AG04450 (cell line): ENCODE results near the gene ENDOG. TPM values are rescaled to one million over a fixed set of nuclear protein-coding genes. Genes with fewer than 3 reads are reported as not detected.

Experiments
- CTCF ChIA-PET: fragments of 300-600, 350-600 bp; formaldehyde crosslinking; extraction: SDS; loops from one replicate; lab custom pipeline; 2022; ENCODE audit warnings: antibody characterized with exemption, inconsistent platforms; lab: Charles Lee
- POLR2A ChIA-PET: fragments of 350-600 bp; formaldehyde crosslinking; extraction: SDS; loops from one replicate; lab custom pipeline; 2021; ENCODE audit warnings: antibody characterized with exemption, inconsistent platforms; lab: Yijun Ruan, JAX
- DNase-seq: peaks from one replicate; pipeline ENCODE4 v3.0.0-alpha.2; 2011; ENCODE audit warnings: low read depth, low spot score
- H3K27ac ChIP-seq: one replicate; pipeline ENCODE4 v1.5.1; 2012; ENCODE audit warnings: low read depth, low read length, control low read depth
- H3K27me3 ChIP-seq: one replicate; pipeline ENCODE4 v1.6.0; 2012; ENCODE audit warnings: low read length; ENCODE audit not compliant: control insufficient read depth, insufficient read depth
- H3K4me3 ChIP-seq: 2 replicates; pipeline ENCODE4 v1.5.1; 2011; ENCODE audit warnings: mild to moderate bottlenecking, low read depth, low read length, control low read depth
- H3K9me3 ChIP-seq: 2 replicates; pipeline ENCODE4 v1.5.1; 2012; ENCODE audit warnings: low read length; ENCODE audit not compliant: control insufficient read depth, insufficient read depth
- CTCF ChIP-seq: IDR thresholded peaks from 2 replicates; pipeline ENCODE4 v1.5.1; 2011; ENCODE audit warnings: low read depth, low read length, control low read depth, inconsistent platforms
- polyA minus RNA-seq: library from RNA; depleted of rRNA, polyadenylated mRNA; stranded (reverse); fragments of >200 nt; gene quantifications from 2 replicates; pipeline ENCODE4 v1.2.3, GENCODE V29; 2011; rRNA and poly(A)+ RNA removed
- polyA plus RNA-seq: library from polyadenylated mRNA; depleted of rRNA; stranded (reverse); fragments of >200 nt; gene quantifications from 2 replicates; pipeline ENCODE4 v1.2.3, GENCODE V29; 2011; rRNA removed

The ENDOG gene
- 6.3 and 7.8 TPM in 2 replicates for polyA plus RNA-seq
- 4.9 and 6.5 TPM in 2 replicates for polyA minus RNA-seq

GRCh38 chr9:128818099-128818838 is at the start of gene ENDOG:
Gene ENDOG (plus strand): TSS chr9:128818500. CDS start chr9:128818685, 185 bp downstream.
- Histone ChIP-seq H3K27me3 (no peaks in the 10 kb centered on the region), H3K4me3 (peak within 1 kb of the TSS; percentile 80), H3K27ac (peak within 1 kb of the TSS; percentile 21), H3K9me3 (peaks cover 5% of the 10 kb centered on the region)
- peak; percentile 98 for TF ChIP-seq CTCF
- CTCF ChIA-PET, result interaction anchor here (0.6 to 3.1 kb wide), 57 partner anchors 9 to 803 kb away, joined by 3 to 52 read pairs (median 5); partner anchors contain the start of genes C9orf50, KYAT1, LRRC8A and PKN3
- POLR2A ChIA-PET, result interaction anchor here (0.6 to 1.4 kb wide), 8 partner anchors 9 to 335 kb away, joined by 3 to 17 read pairs (median 4); partner anchors contain the start of genes SPOUT1 and ZDHHC12
- peak; percentile 88 for DNase-seq

DNA sequence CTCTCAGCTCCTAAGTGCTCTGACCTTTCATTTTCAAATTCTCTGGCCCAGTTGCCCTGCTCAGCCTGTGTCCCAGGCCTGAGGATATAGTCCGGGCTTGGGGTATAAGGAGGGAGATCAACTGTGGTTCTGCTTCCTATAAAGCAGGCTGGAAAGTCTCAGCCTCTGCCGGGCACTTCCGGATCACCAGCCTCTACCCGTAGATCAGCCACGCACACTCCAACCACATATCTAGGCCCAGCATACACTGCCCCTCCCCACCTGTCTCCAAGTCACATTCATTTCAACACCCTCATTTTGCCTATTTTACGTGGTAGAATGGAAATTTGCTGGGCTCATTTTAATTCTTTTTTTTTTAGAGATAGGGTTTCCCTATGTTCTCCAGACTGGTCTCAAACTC is 49.7 kb upstream of the ENDOG start:
- no peak overlapping the region for H3K4me3 ChIP-seq
- ChIA-PET CTCF (no interaction called here), POLR2A (interaction anchor here (0.5 kb wide), 1 partner anchor 32 kb away, joined by 7 read pairs; no protein-coding TSS in a partner anchor)
- no peak overlapping the region for H3K27ac ChIP-seq
- DNase-seq, result no peak
- no peaks in the 10 kb centered on the region for H3K27me3 ChIP-seq
- TF ChIP-seq CTCF, result no peak
- H3K9me3 ChIP-seq, result no peaks in the 10 kb centered on the region; the same call in 1 of the 2 replicates

DNA sequence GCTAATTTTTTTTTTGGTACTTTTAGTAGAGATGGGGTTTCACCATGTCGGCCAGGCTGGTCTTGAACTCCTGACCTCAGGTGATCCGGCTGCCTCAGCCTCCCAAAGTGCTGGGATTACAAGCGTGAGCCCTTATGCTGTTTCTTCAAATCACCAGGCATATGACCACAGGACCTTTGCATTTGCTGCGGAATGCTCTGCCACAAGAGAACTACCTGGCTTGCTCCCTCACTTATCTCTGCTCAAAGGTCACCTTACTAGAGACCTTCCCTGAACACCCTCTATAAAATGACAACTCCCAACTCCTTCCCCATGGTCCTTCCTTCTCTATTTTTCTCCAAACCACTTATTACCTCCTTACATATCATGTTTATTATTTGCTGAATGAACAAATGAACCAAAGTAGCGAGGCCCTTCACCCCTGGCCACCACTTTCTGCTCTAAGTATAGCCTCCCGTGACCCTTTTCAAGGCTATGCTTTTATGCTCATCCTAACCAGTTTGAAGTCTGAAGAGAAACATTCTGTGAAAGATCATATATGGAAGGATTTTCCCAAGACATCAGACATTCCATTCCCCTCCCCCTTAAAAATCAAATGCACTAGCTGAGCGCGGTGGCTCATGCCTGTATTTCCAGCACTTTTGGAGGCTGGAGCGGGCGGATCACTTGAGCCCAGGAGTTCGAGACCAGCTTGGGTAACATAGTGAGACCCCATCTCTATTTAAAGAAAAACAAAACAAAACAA is 47.8 kb upstream of the ENDOG start:
- TF ChIP-seq CTCF, result no peak
- Histone ChIP-seq H3K27ac (no peak overlapping the region), H3K9me3 (peaks cover under 1% of the 10 kb centered on the region), H3K4me3 (peak overlapping the region; percentile 99), H3K27me3 (no peaks in the 10 kb centered on the region)
- CTCF ChIA-PET, result interaction anchor here (0.6 to 1.9 kb wide), 3 partner anchors 14 to 158 kb away, joined by 3 to 10 read pairs (median 4); partner anchors contain the start of gene ENDOG
- POLR2A ChIA-PET, result interaction anchor here (1.1 kb wide), 1 partner anchor 19 kb away, joined by 3 read pairs; no protein-coding TSS in a partner anchor
- no peak for DNase-seq

DNA sequence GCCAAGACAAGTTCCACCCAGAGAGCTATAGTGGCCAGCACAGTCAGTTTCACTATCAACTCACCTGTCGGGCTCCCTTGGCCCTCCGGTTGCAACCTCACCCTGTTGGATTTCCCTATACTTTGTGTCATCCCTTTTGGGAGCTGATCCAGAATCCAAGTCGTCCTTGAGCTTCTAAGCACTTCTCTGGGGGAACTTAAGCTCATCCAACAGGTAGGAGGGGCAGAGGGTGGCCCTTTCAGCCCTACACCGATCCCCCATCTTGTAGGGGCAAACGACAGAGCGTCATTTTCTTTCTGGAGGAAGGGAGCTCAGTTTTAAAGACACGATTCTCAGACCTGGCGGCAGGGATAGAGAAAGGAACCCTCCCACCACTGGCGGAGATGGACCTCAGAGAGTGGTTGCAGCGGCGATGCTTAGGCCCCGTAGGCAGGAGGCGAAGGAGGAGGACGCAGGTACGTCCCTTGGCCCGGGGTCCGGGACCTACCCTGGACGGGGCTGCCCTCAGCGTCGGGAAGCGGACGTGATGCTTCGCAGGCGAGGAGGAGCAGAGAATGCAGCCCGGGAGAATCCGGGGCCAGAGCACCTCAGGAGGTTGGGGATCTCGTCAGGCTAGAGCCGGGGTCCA is 47.1 kb upstream of the ENDOG start:
- H3K4me3 ChIP-seq, result peak overlapping the region; percentile 99
- TF ChIP-seq CTCF, result no peak
- CTCF ChIA-PET, result interaction anchor here (0.6 to 1.9 kb wide), 3 partner anchors 13 to 157 kb away, joined by 3 to 10 read pairs (median 4); partner anchors contain the start of gene ENDOG
- DNase-seq, result no peak
- no peaks in the 10 kb centered on the region for H3K27me3 ChIP-seq
- H3K27ac ChIP-seq, result peak overlapping the region; percentile 77
- POLR2A ChIA-PET, result interaction anchor here (0.6 to 1.1 kb wide), 2 partner anchors 18 to 29 kb away, joined by 3 to 4 read pairs; no protein-coding TSS in a partner anchor
- peaks cover 6% of the 10 kb centered on the region for H3K9me3 ChIP-seq
